CD4-positive, alpha-beta T cell (primary cell): ENCODE data around the gene CD34. TPM values are rescaled to one million over a fixed set of nuclear protein-coding genes. Genes with fewer than 3 reads are reported as not detected.
A peak's percentile ranks its signal among the peaks of the same experiment; 100 is the strongest.

Experiments
- ATAC-seq: fragments of 200-7000 bp; cut with Tn5 transposase; one replicate; pipeline ENCODE4 v1.10.0; 2022; ENCODE audit warnings: mild to moderate bottlenecking; ENCODE audit not compliant: poor library complexity
- CTCF ChIA-PET: fragments of 350-600 bp; sonication (Branson Sonifier 250); formaldehyde crosslinking; loops from one replicate; lab custom pipeline; 2021; ENCODE audit warnings: antibody characterized with exemption, inconsistent platforms; lab: Charles Lee
- POLR2A ChIA-PET: fragments of 350-600 bp; sonication (Branson Sonifier 250); formaldehyde crosslinking; loops from one replicate; lab custom pipeline; 2021; ENCODE audit warnings: antibody characterized with exemption, inconsistent platforms; lab: Charles Lee
- DNase-seq, 14 experiments: peaks; one replicate each; pipeline ENCODE4 v3.0.0-alpha.2; 2013 to 2020; ENCODE audit warnings: mixed read lengths in 2 of 14
- H3K27ac ChIP-seq, 2 donors: one replicate each; pipeline versions ENCODE4 v1.5.1 to v1.7.0; 2013; ENCODE audit warnings: low read length in 2 of 2, low read depth in 1 of 2, mild to moderate bottlenecking in 1 of 2
- H3K27me3 ChIP-seq, 2 experiments: 1 replicate in 1 of 2; 2 replicates in 1 of 2; pipeline versions ENCODE4 v1.6.1 to v1.7.0; 2013; ENCODE audit warnings: low read length in 2 of 2, control low read depth in 1 of 2, mild to moderate bottlenecking in 1 of 2, moderate library complexity in 1 of 2; ENCODE audit not compliant: insufficient read depth in 2 of 2, control insufficient read depth in 1 of 2
- H3K36me3 ChIP-seq: one replicate; pipeline ENCODE4 v1.6.1; 2013; ENCODE audit warnings: low read length, control low read depth; ENCODE audit not compliant: insufficient read depth
- H3K4me1 ChIP-seq: one replicate; pipeline ENCODE4 v1.6.1; 2013; ENCODE audit warnings: low read length, control low read depth; ENCODE audit not compliant: insufficient read depth
- H3K4me3 ChIP-seq: one replicate; pipeline ENCODE4 v1.5.1; 2013; ENCODE audit warnings: mild to moderate bottlenecking, low read length, moderate library complexity
- H3K9me3 ChIP-seq, 2 experiments: 1 replicate in 1 of 2; 2 replicates in 1 of 2; pipeline versions ENCODE4 v1.6.1 to v1.7.0; 2013; ENCODE audit warnings: low read length in 2 of 2, mild to moderate bottlenecking in 2 of 2, control low read depth in 1 of 2, moderate library complexity in 1 of 2; ENCODE audit not compliant: control insufficient read depth in 1 of 2, insufficient read depth in 1 of 2
- H3K27ac Mint-ChIP-seq: one replicate; pipeline ENCODE4 v1.8.0; 2020; ENCODE audit warnings: mixed read lengths
- H3K27me3 Mint-ChIP-seq: one replicate; pipeline ENCODE4 v1.8.0; 2021; ENCODE audit warnings: mixed read lengths
- H3K36me3 Mint-ChIP-seq: one replicate; pipeline ENCODE4 v1.8.0; 2021; ENCODE audit warnings: low read depth, mixed read lengths
- H3K4me1 Mint-ChIP-seq: one replicate; pipeline ENCODE4 v1.8.0; 2021; ENCODE audit warnings: low read depth, mixed read lengths
- H3K4me3 Mint-ChIP-seq: one replicate; pipeline ENCODE4 v1.8.0; 2020; ENCODE audit warnings: mild to moderate bottlenecking, mixed read lengths
- H3K9me3 Mint-ChIP-seq: one replicate; pipeline ENCODE4 v1.8.0; 2020; ENCODE audit warnings: mixed read lengths
- intact Hi-C, 2 experiments: fragments of 100-400 bp; cut with DNase I in 1 of 2; cut with micrococcal nuclease in 1 of 2; formaldehyde crosslinking; loops; one replicate each; pipeline versions ENCODE4 v1.15.1 to v1.9.0; 2023 to 2025; cut with DNase I, micrococcal nuclease
- total RNA-seq, 174 experiments: library from RNA in 2 of 174; stranded (reverse) in 2 of 174; gene quantifications; one replicate each; pipeline ENCODE4 v1.2.3 and lab custom pipeline; 2021 to 2026
- TF ChIP-seq, protein P1 (sequence below): fragments of 200-600 bp; IDR thresholded peaks from one replicate; pipeline ENCODE4 v1.8.0; 2022; ENCODE audit warnings: antibody characterized with exemption, mild to moderate bottlenecking

The CD34 gene
- total RNA-seq, 2 experiments from 2014 or later = not detected

DNA sequence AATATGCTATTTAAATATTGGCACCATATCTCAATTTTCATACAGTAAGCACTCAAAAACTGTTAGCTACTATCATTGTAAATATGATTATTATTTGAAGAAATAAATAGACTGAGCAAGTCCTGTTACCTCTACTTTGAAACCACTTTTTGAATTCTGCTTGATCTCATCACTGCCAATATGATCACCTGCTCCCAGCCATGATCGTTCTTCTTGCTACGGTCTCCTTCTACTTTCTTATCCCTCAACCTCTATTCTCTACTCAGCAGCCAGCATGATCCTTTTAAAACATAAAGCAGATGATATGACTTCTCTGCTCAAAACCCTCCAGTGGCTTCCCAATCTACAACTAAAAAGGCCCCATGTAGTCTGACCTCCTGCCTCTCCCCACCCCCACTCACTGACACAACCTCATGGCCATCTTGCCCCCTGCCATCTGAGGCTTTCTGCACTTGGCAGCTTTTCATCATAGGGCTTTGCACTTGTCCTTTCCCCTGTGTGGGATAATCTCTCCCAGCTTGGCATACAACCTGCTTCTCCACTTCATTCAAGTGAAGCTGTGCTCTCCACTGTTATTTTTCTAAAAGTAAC is 27.2 kb downstream of the CD34 start:
- ATAC-seq = peak; percentile 40
- CTCF ChIA-PET = interaction anchor here (1.6 to 6.3 kb wide), 5 partner anchors 11 to 80 kb away, joined by 4 to 115 read pairs (median 19); no protein-coding TSS in a partner anchor
- Mint-ChIP-seq H3K9me3 (no peaks in the 10 kb centered on the region), H3K36me3 (no peaks in the 10 kb centered on the region), H3K27me3 (peaks cover 5% of the 10 kb centered on the region), H3K4me3 (peak overlapping the region; percentile 92), H3K27ac (peak overlapping the region; percentile 92), H3K4me1 (peaks cover 46% of the 10 kb centered on the region)
- Histone ChIP-seq H3K4me3 (peak overlapping the region; percentile 46), H3K4me1 (peaks cover 29% of the 10 kb centered on the region), H3K27me3 (no peaks in the 10 kb centered on the region), H3K36me3 (no peaks in the 10 kb centered on the region), H3K27ac (peak overlapping the region; percentile 73 to 74), H3K9me3 (no peaks in the 10 kb centered on the region)
- intact Hi-C loops = loop anchor here in 1 of 2 experiments (2.0 kb wide), 2 partner anchors 15 to 79 kb away; no protein-coding TSS in a partner anchor
- TF ChIP-seq, protein P1, sequence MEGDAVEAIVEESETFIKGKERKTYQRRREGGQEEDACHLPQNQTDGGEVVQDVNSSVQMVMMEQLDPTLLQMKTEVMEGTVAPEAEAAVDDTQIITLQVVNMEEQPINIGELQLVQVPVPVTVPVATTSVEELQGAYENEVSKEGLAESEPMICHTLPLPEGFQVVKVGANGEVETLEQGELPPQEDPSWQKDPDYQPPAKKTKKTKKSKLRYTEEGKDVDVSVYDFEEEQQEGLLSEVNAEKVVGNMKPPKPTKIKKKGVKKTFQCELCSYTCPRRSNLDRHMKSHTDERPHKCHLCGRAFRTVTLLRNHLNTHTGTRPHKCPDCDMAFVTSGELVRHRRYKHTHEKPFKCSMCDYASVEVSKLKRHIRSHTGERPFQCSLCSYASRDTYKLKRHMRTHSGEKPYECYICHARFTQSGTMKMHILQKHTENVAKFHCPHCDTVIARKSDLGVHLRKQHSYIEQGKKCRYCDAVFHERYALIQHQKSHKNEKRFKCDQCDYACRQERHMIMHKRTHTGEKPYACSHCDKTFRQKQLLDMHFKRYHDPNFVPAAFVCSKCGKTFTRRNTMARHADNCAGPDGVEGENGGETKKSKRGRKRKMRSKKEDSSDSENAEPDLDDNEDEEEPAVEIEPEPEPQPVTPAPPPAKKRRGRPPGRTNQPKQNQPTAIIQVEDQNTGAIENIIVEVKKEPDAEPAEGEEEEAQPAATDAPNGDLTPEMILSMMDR = no peak
- POLR2A ChIA-PET = interaction anchor here (0.7 to 6.9 kb wide), 7 partner anchors 10 to 80 kb away, joined by 3 to 102 read pairs (median 19); no protein-coding TSS in a partner anchor
- DNase-seq = peak in 3 of 14 experiments; percentile 23 to 46 (median 34)

DNA sequence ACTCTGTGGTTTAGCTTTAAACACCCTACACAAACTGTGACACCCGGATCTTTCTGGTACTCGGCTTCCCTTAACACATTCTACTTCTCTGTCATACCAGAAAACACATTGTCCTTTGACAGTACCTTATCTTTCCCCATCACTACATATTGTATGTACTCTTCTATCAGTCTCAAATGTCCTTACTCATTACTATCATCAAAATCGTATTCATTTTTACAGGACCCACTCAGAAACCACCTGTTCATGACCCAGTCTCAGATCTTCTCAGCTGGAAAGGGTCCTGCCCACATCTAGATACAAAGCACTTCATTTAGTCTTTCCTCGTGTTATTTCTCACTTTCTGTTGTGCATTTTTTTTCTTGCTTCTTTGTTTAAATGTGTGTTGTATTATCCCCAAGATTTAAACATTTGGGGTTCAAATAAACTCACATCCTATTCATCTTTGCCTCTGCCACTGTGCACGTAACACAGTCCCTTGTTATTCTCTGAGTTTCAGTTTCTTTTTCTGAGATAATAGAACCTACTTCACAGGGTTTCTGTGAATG is 27.7 kb downstream of the CD34 start:
- peak overlapping the region; percentile 46 for H3K4me3 ChIP-seq
- peaks cover 5% of the 10 kb centered on the region for H3K27me3 Mint-ChIP-seq
- H3K4me1 Mint-ChIP-seq = peaks cover 46% of the 10 kb centered on the region
- TF ChIP-seq, protein P1 = no peak
- H3K27me3 ChIP-seq = no peaks in the 10 kb centered on the region
- H3K36me3 ChIP-seq = no peaks in the 10 kb centered on the region
- ATAC-seq (peak; percentile 72), DNase-seq (peak in 3 of 14 experiments; percentile 53 to 69 (median 55))
- peak overlapping the region; percentile 92 for H3K4me3 Mint-ChIP-seq
- CTCF ChIA-PET = interaction anchor here (3.3 to 6.3 kb wide), 2 partner anchors 11 to 80 kb away, joined by 22 to 115 read pairs; no protein-coding TSS in a partner anchor
- H3K27ac ChIP-seq = peak overlapping the region; percentile 73 to 74
- H3K27ac Mint-ChIP-seq = peak overlapping the region; percentile 92
- H3K4me1 ChIP-seq = peaks cover 29% of the 10 kb centered on the region
- POLR2A ChIA-PET = interaction anchor here (0.7 to 6.9 kb wide), 8 partner anchors 10 to 80 kb away, joined by 3 to 102 read pairs (median 11); no protein-coding TSS in a partner anchor
- intact Hi-C loops = loop anchor here in 1 of 2 experiments (2.0 kb wide), 1 partner anchor 14 kb away; no protein-coding TSS in a partner anchor
- no peaks in the 10 kb centered on the region for H3K9me3 Mint-ChIP-seq
- no peaks in the 10 kb centered on the region for H3K36me3 Mint-ChIP-seq
- no peaks in the 10 kb centered on the region for H3K9me3 ChIP-seq

DNA sequence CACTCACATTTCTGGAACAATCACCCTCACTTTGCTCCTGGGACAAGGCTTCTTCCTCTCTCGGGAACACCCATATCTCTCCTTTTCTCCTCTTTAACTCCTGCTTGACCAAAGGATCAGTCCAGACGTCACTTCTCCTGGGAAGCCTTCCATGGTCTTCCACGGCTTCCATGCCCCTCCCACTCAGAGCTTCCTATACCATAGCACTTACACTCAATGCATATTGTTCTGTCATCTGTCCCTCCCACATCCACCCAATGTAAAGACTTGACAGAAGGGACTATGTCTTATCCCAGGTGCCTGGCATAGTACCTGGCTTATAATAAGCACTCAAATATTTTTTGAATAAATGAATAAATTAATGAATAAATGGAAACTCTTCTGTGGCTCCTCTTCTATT is 28.2 kb downstream of the CD34 start:
- Mint-ChIP-seq H3K27me3 (peaks cover 5% of the 10 kb centered on the region), H3K4me1 (peaks cover 46% of the 10 kb centered on the region), H3K4me3 (peak overlapping the region; percentile 92), H3K9me3 (no peaks in the 10 kb centered on the region), H3K27ac (peak overlapping the region; percentile 92), H3K36me3 (no peaks in the 10 kb centered on the region)
- peak overlapping the region; percentile 46 for H3K4me3 ChIP-seq
- ATAC-seq (no peak), DNase-seq (no peak)
- intact Hi-C loops = loop anchor here in 1 of 2 experiments (2.0 kb wide), 1 partner anchor 14 kb away; no protein-coding TSS in a partner anchor
- CTCF ChIA-PET = interaction anchor here (3.3 to 6.3 kb wide), 2 partner anchors 10 to 81 kb away, joined by 22 to 115 read pairs; no protein-coding TSS in a partner anchor
- TF ChIP-seq, protein P1 = no peak
- H3K27ac ChIP-seq = peak overlapping the region; percentile 73 to 74
- H3K9me3 ChIP-seq = no peaks in the 10 kb centered on the region
- H3K36me3 ChIP-seq = no peaks in the 10 kb centered on the region
- POLR2A ChIA-PET = interaction anchor here (0.8 to 6.9 kb wide), 7 partner anchors 9 to 81 kb away, joined by 3 to 102 read pairs (median 19); no protein-coding TSS in a partner anchor
- no peaks in the 10 kb centered on the region for H3K27me3 ChIP-seq
- H3K4me1 ChIP-seq = peaks cover 29% of the 10 kb centered on the region
